GM12891 (cell line): ENCODE measurements around the gene SUPT4H1.

Experiments used
- DNase-seq: peaks from one replicate; pipeline ENCODE4 v3.0.0; 2011; ENCODE audit warnings: low spot score; ENCODE audit not compliant: insufficient read length
- FAIRE-seq: peaks from 2 replicates; lab custom pipeline; 2011; peaks lifted over from hg19 to GRCh38; lab: Jason Lieb, UNC
- PAX5 ChIP-seq: IDR thresholded peaks from 2 replicates; pipeline ENCODE4 v1.6.1; 2011; ENCODE audit warnings: low read length, moderate library complexity, mild to moderate bottlenecking; ENCODE audit not compliant: insufficient read depth, severe bottlenecking
- POLR2A ChIP-seq: IDR thresholded peaks from 2 replicates; pipeline ENCODE4 v1.6.1; 2011; ENCODE audit warnings: low read depth, low read length, control low read depth
- POLR2AphosphoS5 ChIP-seq: IDR thresholded peaks from 2 replicates; pipeline ENCODE4 v1.6.1; 2011; ENCODE audit warnings: low read depth, low read length, control low read depth
- POU2F2 ChIP-seq: IDR thresholded peaks from 2 replicates; pipeline ENCODE4 v1.6.1; 2011; ENCODE audit warnings: low read depth, mild to moderate bottlenecking, control low read depth, low read length, moderate library complexity
- SPI1 ChIP-seq: IDR thresholded peaks from 2 replicates; pipeline ENCODE4 v1.6.1; 2011; ENCODE audit warnings: low read depth, low read length, control low read depth
- TAF1 ChIP-seq: IDR thresholded peaks from 2 replicates; pipeline ENCODE4 v1.6.1; 2011; ENCODE audit warnings: low read depth, low read length, control low read depth

The SUPT4H1 gene

DNA sequence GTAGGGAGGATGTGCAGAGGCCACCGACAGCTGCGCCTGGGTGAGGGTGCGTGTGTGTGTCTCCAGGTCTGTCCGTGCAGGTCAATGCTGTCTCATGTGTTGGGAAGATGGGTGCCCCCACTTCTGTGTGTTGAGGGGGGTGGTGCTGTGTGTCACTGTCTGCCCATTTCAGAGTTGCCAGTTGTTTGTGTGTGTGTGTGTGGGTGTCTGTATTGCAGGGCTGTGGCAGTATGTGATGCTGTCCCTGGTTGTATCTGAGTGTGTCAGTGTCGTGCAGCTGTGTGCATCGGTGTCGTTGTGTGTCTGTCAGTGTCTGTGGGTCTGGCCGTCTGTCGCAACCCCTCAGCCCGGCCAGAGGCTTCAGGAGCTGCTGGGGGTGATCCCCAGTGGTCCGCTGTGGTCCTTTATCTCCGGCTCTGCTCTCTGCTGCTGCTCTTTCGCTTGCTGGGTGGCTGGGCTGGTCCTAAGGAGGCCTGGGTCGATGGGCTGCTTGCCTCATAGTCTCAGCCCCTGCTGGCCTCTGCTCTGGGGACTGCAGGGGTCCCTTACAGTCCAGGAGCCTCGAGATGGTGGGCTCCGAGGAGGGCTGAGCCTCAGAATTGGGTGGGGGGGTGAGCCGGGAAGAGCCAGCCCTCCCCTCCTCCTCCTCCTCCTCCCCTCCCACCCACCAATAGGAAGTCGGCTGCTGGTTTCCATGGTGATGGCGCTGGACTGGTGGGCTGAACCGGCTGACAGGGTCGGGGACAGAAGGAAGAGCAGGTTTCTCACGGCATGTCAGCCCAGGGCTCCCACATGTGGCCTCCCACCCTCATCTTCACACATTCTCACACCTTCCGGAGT, 23.6 kb downstream of the SUPT4H1 start, which contains the start of gene TSPOAP1:
TSPOAP1 (minus strand) TSS at position 601 of the 840 bp plus-strand sequence. CDS start 875 bp downstream, outside the sequence.
- FAIRE-seq = no peak
- no peak for DNase-seq
- TF ChIP-seq SPI1 (0 out of 2 replicates have a peak, but pooled peaks have one; percentile 19), PAX5 (peak; percentile 58), POLR2AphosphoS5 (peak; percentile 99), TAF1 (0 out of 2 replicates have a peak, but pooled peaks have one; percentile 22), POLR2A (peak; percentile 99), POU2F2 (peak; percentile 91)

- no peak for DNase-seq
- TF ChIP-seq TAF1 (no peak), POLR2AphosphoS5 (peak; percentile 40), POLR2A (no peak), PAX5 (no peak), SPI1 (peak; percentile 37; the same call in 1 of the 2 replicates), POU2F2 (0 out of 2 replicates have a peak, but pooled peaks have one; percentile 72)
- FAIRE-seq = no peak
Measured at GRCh38 chr17:58327363-58328194, 24.4 kb downstream of the SUPT4H1 start.

- TF ChIP-seq POLR2AphosphoS5 (no peak), PAX5 (no peak), POU2F2 (no peak), SPI1 (no peak), POLR2A (peak; percentile 4; the same call in 1 of the 2 replicates)
- no peak for DNase-seq
- no peak for FAIRE-seq
Measured at GRCh38 chr17:58326609-58327362, 25.2 kb downstream of the SUPT4H1 start.

DNA sequence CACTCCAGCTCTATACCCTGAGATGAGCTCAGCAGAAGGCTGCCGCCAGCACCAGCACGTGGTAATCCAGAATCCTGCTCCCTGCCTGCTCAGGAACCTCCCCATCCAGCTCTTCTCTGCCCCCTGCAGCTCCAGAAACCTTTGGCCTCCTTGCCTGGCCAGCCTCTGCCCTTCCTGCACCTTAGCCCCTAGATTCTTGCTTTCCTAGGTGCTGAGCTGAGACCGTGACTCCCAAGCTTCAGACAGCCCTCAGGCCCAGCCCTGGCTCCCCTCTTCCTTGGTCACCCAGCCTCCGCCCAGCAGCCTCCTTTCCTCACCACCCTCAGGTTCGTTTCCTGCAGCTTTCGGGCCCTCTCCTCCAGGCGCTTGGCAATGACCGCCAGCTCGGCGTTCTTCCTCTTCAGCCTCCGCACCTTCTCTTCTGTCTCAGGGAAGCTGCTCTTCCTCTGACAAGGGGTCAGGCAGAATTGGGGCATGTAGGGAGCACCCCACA, 26.0 kb downstream of the SUPT4H1 start:
- DNase-seq = no peak
- no peak for TF ChIP-seq SPI1
- TF ChIP-seq POLR2AphosphoS5 = peak; percentile 16; the same call in 1 of the 2 replicates
- no peak for TF ChIP-seq POU2F2
- TF ChIP-seq TAF1 = no peak
- no peak for FAIRE-seq

DNA sequence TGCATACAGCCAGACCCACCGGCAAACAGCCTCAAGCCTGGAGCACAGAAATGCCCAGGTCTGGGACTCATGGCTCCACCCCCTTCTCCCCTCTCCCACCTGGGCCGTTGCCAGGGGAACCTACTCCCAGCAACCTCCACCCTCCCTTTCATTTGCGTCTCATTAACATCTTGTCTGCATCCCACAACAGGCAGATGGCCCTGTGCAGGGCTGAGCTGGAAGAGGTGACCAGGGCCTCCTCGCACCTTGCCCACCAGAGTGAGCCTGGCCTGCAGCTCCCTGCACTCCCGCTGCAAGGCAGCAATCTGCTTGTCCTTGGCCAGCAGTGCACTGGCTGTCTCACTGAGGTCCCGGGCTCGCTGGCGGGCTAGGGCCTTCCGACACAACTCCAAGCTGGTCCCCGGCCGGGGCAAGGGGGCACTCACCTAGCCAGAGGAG, 26.7 kb downstream of the SUPT4H1 start:
- TF ChIP-seq POU2F2 (no peak), TAF1 (no peak), POLR2AphosphoS5 (no peak; the same call in 1 of the 2 replicates), POLR2A (no peak), PAX5 (no peak), SPI1 (no peak)
- peak; percentile 64 for FAIRE-seq
- no peak for DNase-seq

DNA sequence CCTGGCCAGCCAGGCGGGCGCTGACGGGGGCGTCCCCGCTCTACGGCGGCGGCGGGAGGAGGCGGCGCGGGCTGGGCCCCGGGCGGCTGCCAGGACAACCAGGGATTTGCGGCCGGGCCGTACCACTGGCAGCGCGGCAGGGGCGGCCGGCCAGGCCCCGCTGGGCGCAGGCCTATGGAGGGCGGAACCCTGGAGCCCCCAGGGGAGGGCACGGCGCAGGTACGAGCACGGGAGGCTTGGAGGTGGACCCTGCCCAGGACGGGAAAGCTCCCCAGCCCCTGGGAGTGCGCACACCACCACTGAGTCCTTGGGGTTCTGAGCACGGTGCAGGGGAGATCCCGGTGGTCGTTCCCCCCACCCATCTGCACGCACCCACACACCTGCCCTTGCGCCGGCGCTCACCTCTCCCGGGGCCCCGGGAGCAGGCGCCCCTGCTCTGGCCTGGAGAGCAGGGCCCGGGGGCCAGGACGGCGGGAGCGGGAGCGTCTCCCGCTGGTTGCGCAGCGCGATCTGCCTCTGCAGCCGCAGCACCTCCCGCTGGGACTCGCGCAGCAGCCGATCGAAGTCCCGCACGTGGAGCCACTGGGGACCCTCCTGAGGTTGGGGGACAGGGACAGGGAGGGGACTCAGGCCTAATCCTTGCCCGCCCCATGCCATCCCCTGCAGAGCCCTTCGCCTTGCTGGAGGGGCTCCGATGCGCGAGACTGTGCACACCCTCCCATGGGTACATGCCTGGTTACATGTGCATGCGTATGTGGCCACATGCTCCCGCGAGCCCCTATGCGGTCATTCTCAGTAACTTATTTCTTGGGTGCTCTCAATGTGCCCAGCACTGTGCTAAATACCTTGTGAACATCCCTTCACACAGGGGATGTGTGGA, 27.4 kb downstream of the SUPT4H1 start:
- peak; percentile 78 for FAIRE-seq
- no peak for DNase-seq

DNA sequence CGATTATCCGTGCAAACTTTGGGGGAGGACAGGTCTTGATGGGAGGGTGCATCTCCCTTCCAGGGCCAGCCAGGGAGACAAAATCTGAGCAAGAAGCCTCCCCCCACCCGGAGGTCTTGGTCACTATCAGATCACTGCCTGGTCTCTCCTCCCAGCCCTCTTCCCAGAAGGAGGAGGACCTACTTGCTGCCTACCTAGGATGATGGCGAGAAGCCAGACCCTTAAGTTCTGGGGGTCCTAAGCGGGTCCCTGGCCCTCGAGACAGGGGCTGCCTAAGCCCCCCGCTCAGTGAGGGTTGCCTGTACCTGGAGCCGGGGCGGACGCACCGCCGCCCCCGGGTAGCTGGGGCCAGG, 28.0 kb downstream of the SUPT4H1 start:
- DNase-seq = no peak
- TF ChIP-seq POLR2A = no peak
- TF ChIP-seq POLR2AphosphoS5 = no peak
- TF ChIP-seq POU2F2 = no peak
- TF ChIP-seq SPI1 = no peak
- no peak for FAIRE-seq

More for the DNA sequence above, 27.4 kb downstream of the SUPT4H1 start:
- TF ChIP-seq POLR2A (peak; percentile 70), PAX5 (no peak)
